Caco-2 (cell line): ENCODE measurements around the gene STOML2. TPM values are rescaled to one million over a fixed set of nuclear protein-coding genes. Genes with fewer than 3 reads are reported as not detected.
A peak's percentile ranks its signal among the peaks of the same experiment; 100 is the strongest.

Source experiments
- BruUV-seq: library from RNA; stranded (reverse); fragments of 400-500 nt; replicated peaks from 2 replicates; lab custom pipeline; 2021; lab: Mats Ljungman, UMichigan
- CTCF ChIA-PET: fragments of 300-600 bp; sonication (Branson Sonifier 250); formaldehyde crosslinking; loops from one replicate; lab custom pipeline; 2022; ENCODE audit warnings: antibody characterized with exemption; lab: Charles Lee
- POLR2A ChIA-PET: fragments of 300-600 bp; sonication (Branson Sonifier 250); formaldehyde crosslinking; loops from one replicate; lab custom pipeline; 2022; ENCODE audit warnings: antibody characterized with exemption; lab: Charles Lee
- DNase-seq, 2 experiments: peaks; one replicate each; pipeline versions ENCODE4 v3.0.0 to v3.0.0-alpha.2; 2020 to 2022
- H3K27me3 ChIP-seq: replicated peaks from 2 replicates; pipeline ENCODE4 v1.6.0; 2011; ENCODE audit warnings: low read length; ENCODE audit not compliant: control insufficient read depth, insufficient read depth
- H3K36me3 ChIP-seq: 2 replicates; pipeline ENCODE4 v1.5.1; 2011; ENCODE audit warnings: low read length; ENCODE audit not compliant: control insufficient read depth, insufficient read depth
- H3K4me1 ChIP-seq: fragments of 250-450 bp; sonication (Bioruptor Pico); 2 replicates; pipeline ENCODE4 v1.5.1; 2020; ENCODE audit warnings: mild to moderate bottlenecking
- H3K4me3 ChIP-seq: 2 replicates; pipeline ENCODE4 v1.5.1; 2011; ENCODE audit warnings: low read depth, mild to moderate bottlenecking, control low read depth, low read length
- H3K9me3 ChIP-seq: fragments of 250-450 bp; sonication (Bioruptor Pico); 2 replicates; pipeline ENCODE4 v1.5.1; 2020; ENCODE audit warnings: mild to moderate bottlenecking, moderate library complexity
- H3K27ac Mint-ChIP-seq: one replicate; pipeline ENCODE4 v1.8.0; 2022; ENCODE audit warnings: mixed read lengths; ENCODE audit not compliant: unreplicated experiment
- H3K27me3 Mint-ChIP-seq: one replicate; pipeline ENCODE4 v1.8.0; 2022; ENCODE audit warnings: mixed read lengths; ENCODE audit not compliant: insufficient read depth, unreplicated experiment
- H3K36me3 Mint-ChIP-seq: one replicate; pipeline ENCODE4 v1.8.0; 2022; ENCODE audit warnings: mild to moderate bottlenecking, mixed read lengths; ENCODE audit not compliant: insufficient read depth, unreplicated experiment
- H3K4me1 Mint-ChIP-seq: one replicate; pipeline ENCODE4 v1.8.0; 2022; ENCODE audit warnings: low read depth, mixed read lengths; ENCODE audit not compliant: unreplicated experiment
- H3K4me3 Mint-ChIP-seq: one replicate; pipeline ENCODE4 v1.8.0; 2022; ENCODE audit warnings: mild to moderate bottlenecking, moderate library complexity, mixed read lengths; ENCODE audit not compliant: unreplicated experiment
- H3K9me3 Mint-ChIP-seq: one replicate; pipeline ENCODE4 v1.8.0; 2022; ENCODE audit warnings: mixed read lengths; ENCODE audit not compliant: unreplicated experiment
- CTCF ChIP-seq, 2 experiments: fragments of 200-600 bp in 1 of 2; IDR thresholded peaks; 1 replicate in 1 of 2; 2 replicates in 1 of 2; pipeline versions ENCODE4 v1.5.1 to v1.8.0; 2011 to 2022; ENCODE audit warnings: antibody characterized with exemption in 1 of 2, control low read depth in 1 of 2, inconsistent platforms in 1 of 2, low read depth in 1 of 2, low read length in 1 of 2, mild to moderate bottlenecking in 1 of 2, moderate library complexity in 1 of 2; ENCODE audit not compliant: insufficient read depth in 1 of 2, severe bottlenecking in 1 of 2, unreplicated experiment in 1 of 2
- intact Hi-C: fragments of 100-400 bp; cut with micrococcal nuclease; formaldehyde crosslinking; loops from one replicate; pipeline ENCODE4 v1.10.0; 2022; ENCODE audit not compliant: unreplicated experiment
- total RNA-seq: library from RNA; stranded (reverse); gene quantifications from 2 replicates; pipeline ENCODE4 v1.2.3, GENCODE V29; 2022

The STOML2 gene
- total RNA-seq, 1 experiment from 2014 or later, result 235 TPM

- BruUV-seq, result TSS peak; percentile 52
- CTCF ChIA-PET, result interaction anchor here (0.6 to 1.5 kb wide), 7 partner anchors 8 to 959 kb away, joined by 3 to 7 read pairs (median 4); partner anchors contain the start of genes ATOSB and FANCG
- peak overlapping the region; percentile 99 for H3K27ac Mint-ChIP-seq
- Histone ChIP-seq H3K36me3 (peaks cover 2% of the 10 kb centered on the region), H3K4me1 (no peaks in the 10 kb centered on the region; the same call in 1 of the 2 replicates), H3K4me3 (peak overlapping the region; percentile 78), H3K9me3 (no peaks in the 10 kb centered on the region), H3K27me3 (no peaks in the 10 kb centered on the region)
- H3K4me1 Mint-ChIP-seq, result no peaks in the 10 kb centered on the region
- POLR2A ChIA-PET, result interaction anchor here (0.7 to 2.0 kb wide), 6 partner anchors 7 to 58 kb away, joined by 7 to 26 read pairs (median 12); partner anchors contain the start of genes ATOSB, FANCG, UNC13B and VCP
- no peak for DNase-seq
- intact Hi-C loops, result loop anchor here (1.0 kb wide), 2 partner anchors 8 to 12 kb away; partner anchors contain the start of gene ATOSB
- peaks cover 28% of the 10 kb centered on the region for H3K36me3 Mint-ChIP-seq
- H3K9me3 Mint-ChIP-seq, result no peaks in the 10 kb centered on the region
- H3K27me3 Mint-ChIP-seq, result no peaks in the 10 kb centered on the region
- peak overlapping the region; percentile 99 for H3K4me3 Mint-ChIP-seq
- TF ChIP-seq CTCF (IDR thresholded peaks at IDR 0.05; ENCODE audit: insufficient read depth in 1 of 2, low read depth in 1 of 2, low read length in 1 of 2, severe bottlenecking in 1 of 2, unreplicated experiment in 1 of 2), result no peak
These were observed 795 bp upstream of the STOML2 start for GRCh38 chr9:35103660-35104191.

- POLR2A ChIA-PET, result interaction anchor here (1.3 to 2.0 kb wide), 5 partner anchors 9 to 60 kb away, joined by 8 to 26 read pairs (median 14); partner anchors contain the start of genes ATOSB, FANCG, UNC13B and VCP
- peak overlapping the region; percentile 99 for H3K27ac Mint-ChIP-seq
- no peak for DNase-seq
- BruUV-seq, result TSS peak; percentile 73
- Histone ChIP-seq H3K36me3 (peaks cover 2% of the 10 kb centered on the region), H3K9me3 (no peaks in the 10 kb centered on the region), H3K4me1 (no peaks in the 10 kb centered on the region; the same call in 1 of the 2 replicates), H3K4me3 (peak overlapping the region; percentile 78), H3K27me3 (no peaks in the 10 kb centered on the region)
- peaks cover 28% of the 10 kb centered on the region for H3K36me3 Mint-ChIP-seq
- H3K4me1 Mint-ChIP-seq, result no peaks in the 10 kb centered on the region
- CTCF ChIA-PET, result interaction anchor here (0.6 to 1.5 kb wide), 5 partner anchors 9 to 203 kb away, joined by 3 to 7 read pairs (median 4); partner anchors contain the start of genes ATOSB and FANCG
- H3K4me3 Mint-ChIP-seq, result peak overlapping the region; percentile 99
- H3K9me3 Mint-ChIP-seq, result no peaks in the 10 kb centered on the region
- no peak for TF ChIP-seq CTCF (IDR thresholded peaks at IDR 0.05; ENCODE audit: insufficient read depth in 1 of 2, low read depth in 1 of 2, low read length in 1 of 2, severe bottlenecking in 1 of 2, unreplicated experiment in 1 of 2)
- intact Hi-C loops, result no loop called here
- no peaks in the 10 kb centered on the region for H3K27me3 Mint-ChIP-seq
These were observed 514 bp downstream of the STOML2 start for GRCh38 chr9:35102465-35102768.

GRCh38 chr9:35097573-35097972 is 5.4 kb downstream of the STOML2 start:
- Mint-ChIP-seq H3K27ac (no peak overlapping the region), H3K27me3 (no peaks in the 10 kb centered on the region), H3K36me3 (peaks cover 38% of the 10 kb centered on the region), H3K4me1 (no peaks in the 10 kb centered on the region), H3K4me3 (peak overlapping the region; percentile 39), H3K9me3 (no peaks in the 10 kb centered on the region)
- peaks cover 4% of the 10 kb centered on the region; the same call in 1 of the 2 replicates for H3K4me1 ChIP-seq
- H3K27me3 ChIP-seq, result no peaks in the 10 kb centered on the region
- ChIA-PET POLR2A (interaction anchor here (0.7 kb wide), 1 partner anchor 14 kb away, joined by 3 read pairs; no protein-coding TSS in a partner anchor), CTCF (no interaction called here)
- no TSS peak for BruUV-seq
- intact Hi-C loops, result no loop called here
- H3K36me3 ChIP-seq, result no peaks in the 10 kb centered on the region
- H3K9me3 ChIP-seq, result no peaks in the 10 kb centered on the region
- DNase-seq, result no peak
- no peak overlapping the region for H3K4me3 ChIP-seq
- TF ChIP-seq CTCF (IDR thresholded peaks at IDR 0.05; ENCODE audit: insufficient read depth in 1 of 2, low read depth in 1 of 2, low read length in 1 of 2, severe bottlenecking in 1 of 2, unreplicated experiment in 1 of 2), result no peak
